HCT116 (cell line): ENCODE results near the gene PRKCA. TPM values are rescaled to one million over a fixed set of nuclear protein-coding genes. Genes with fewer than 3 reads are reported as not detected.

Experiments used
- ATAC-seq: fragments of 200-7000 bp; cut with Tn5 transposase; 2 replicates; pipeline ENCODE4 v1.9.1; 2020; ENCODE audit warnings: mild to moderate bottlenecking, moderate library complexity
- BruUV-seq: library from RNA; stranded (reverse); fragments of 400-500 nt; replicated peaks from 2 replicates; lab custom pipeline; 2021; lab: Mats Ljungman, UMichigan
- CTCF ChIA-PET: fragments of 300-600 bp; sonication (Branson Sonifier 250); formaldehyde crosslinking; loops from one replicate; lab custom pipeline; 2021; ENCODE audit warnings: antibody characterized with exemption; lab: Charles Lee
- POLR2A ChIA-PET: fragments of 300-600, 350-600 bp; sonication (Branson Sonifier 250); formaldehyde crosslinking; loops from one replicate; lab custom pipeline; 2021; ENCODE audit warnings: antibody characterized with exemption; lab: Charles Lee
- RAD21 ChIA-PET, 2 experiments: fragments of 300-600 bp; sonication (Branson Sonifier 250); formaldehyde crosslinking; loops; one replicate each; lab custom pipeline; 2023; ENCODE audit warnings: low total read pairs in 2 of 2; ENCODE audit not compliant: uncharacterized antibody in 2 of 2, unreplicated experiment in 2 of 2, low non-redundant PET in 1 of 2; lab: Charles Lee
- DNase-seq: peaks from one replicate; pipeline ENCODE4 v3.0.0-alpha.2; 2010; ENCODE audit warnings: low read depth, low spot score
- H2AFZ ChIP-seq: fragments of 200-600 bp; shearing (Covaris generic), sonication (generic); 2 replicates; pipeline ENCODE4 v1.6.1; 2017; ENCODE audit warnings: low read depth, mixed run types, mixed read lengths, antibody characterized with exemption, low read length; ENCODE audit not compliant: poor library complexity, severe bottlenecking
- H3K27ac ChIP-seq: 2 replicates; pipeline ENCODE4 v1.5.1; 2012; ENCODE audit warnings: low read depth, low read length
- H3K27me3 ChIP-seq: fragments of 200-600 bp; sonication (generic); 2 replicates; pipeline ENCODE4 v1.6.1; 2016; ENCODE audit warnings: mixed run types, low read length, mixed read lengths; ENCODE audit not compliant: insufficient read depth
- H3K36me3 ChIP-seq, 2 experiments: fragments of 200-500 bp in 1 of 2; fragments of 200-600 bp in 1 of 2; sonication (Bioruptor generic) in 1 of 2; sonication (generic) in 1 of 2; 2 replicates each; pipeline versions ENCODE4 v1.5.1 to v1.6.1; 2014 to 2016; ENCODE audit warnings: low read length in 2 of 2, inconsistent platforms in 1 of 2, mixed read lengths in 1 of 2, mixed run types in 1 of 2; ENCODE audit not compliant: insufficient read depth in 2 of 2, control insufficient read depth in 1 of 2
- H3K4me1 ChIP-seq, 2 experiments: fragments of 200-600 bp in 1 of 2; sonication (generic) in 1 of 2; 2 replicates each; pipeline versions ENCODE4 v1.5.1 to v1.6.1; 2012 to 2017; ENCODE audit warnings: low read length in 2 of 2, inconsistent platforms in 1 of 2, mild to moderate bottlenecking in 1 of 2, mixed read lengths in 1 of 2, mixed run types in 1 of 2, moderate library complexity in 1 of 2; ENCODE audit not compliant: insufficient read depth in 2 of 2, control insufficient read depth in 1 of 2
- H3K4me2 ChIP-seq: fragments of 200-600 bp; sonication (generic); 2 replicates; pipeline ENCODE4 v1.6.1; 2017; ENCODE audit warnings: mixed run types, low read length, mixed read lengths
- H3K4me3 ChIP-seq, 2 experiments: fragments of 200-600 bp in 1 of 2; sonication (generic) in 1 of 2; replicated peaks in 1 of 2; 2 replicates each; pipeline ENCODE4 v1.5.1; 2011 to 2016; ENCODE audit warnings: low read length in 2 of 2, control low read depth in 1 of 2, low read depth in 1 of 2, mild to moderate bottlenecking in 1 of 2, mixed read lengths in 1 of 2, mixed run types in 1 of 2
- H3K79me2 ChIP-seq: fragments of 200-600 bp; sonication (generic); 2 replicates; pipeline ENCODE4 v1.6.1; 2017; ENCODE audit warnings: mild to moderate bottlenecking, mixed run types, low read length, moderate library complexity, mixed read lengths; ENCODE audit not compliant: insufficient read depth
- H3K9ac ChIP-seq: fragments of 200-600 bp; sonication (generic); 2 replicates; pipeline ENCODE4 v1.6.1; 2016; ENCODE audit warnings: low read length, mixed read lengths
- H3K9me2 ChIP-seq: fragments of 200-600 bp; sonication (generic), shearing (Covaris generic); 2 replicates; pipeline ENCODE4 v1.6.1; 2017; ENCODE audit warnings: mixed run types, mild to moderate bottlenecking, moderate library complexity; ENCODE audit not compliant: insufficient read depth
- H3K9me3 ChIP-seq, 2 experiments: fragments of 200-500 bp in 1 of 2; fragments of 200-600 bp in 1 of 2; sonication (Bioruptor generic) in 1 of 2; sonication (generic) in 1 of 2; 2 replicates each; pipeline ENCODE4 v1.6.1; 2014 to 2017; ENCODE audit warnings: low read length in 2 of 2, mixed read lengths in 2 of 2, inconsistent platforms in 1 of 2, low read depth in 1 of 2, mild to moderate bottlenecking in 1 of 2, mixed run types in 1 of 2, moderate library complexity in 1 of 2; ENCODE audit not compliant: control insufficient read depth in 1 of 2, insufficient read depth in 1 of 2
- H4K20me1 ChIP-seq: fragments of 200-600 bp; sonication (generic), shearing (Covaris generic); 2 replicates; pipeline ENCODE4 v1.6.1; 2017; ENCODE audit warnings: mixed run types, mild to moderate bottlenecking, moderate library complexity; ENCODE audit not compliant: insufficient read depth
- CEBPB ChIP-seq: IDR thresholded peaks from 2 replicates; pipeline ENCODE4 v1.6.1; 2012; ENCODE audit warnings: low read depth
- ELF1 ChIP-seq: IDR thresholded peaks from 2 replicates; pipeline ENCODE4 v1.6.1; 2012; ENCODE audit warnings: low read depth, borderline replicate concordance
- EZH2phosphoT487 ChIP-seq: fragments of 200-600 bp; IDR thresholded peaks from 2 replicates; pipeline ENCODE4 v1.6.1; 2018; ENCODE audit warnings: antibody characterized with exemption, borderline replicate concordance
- FOSL1 ChIP-seq: IDR thresholded peaks from 2 replicates; pipeline ENCODE4 v1.6.1; 2012; ENCODE audit warnings: low read depth
- RAD21 ChIP-seq: IDR thresholded peaks from 2 replicates; pipeline ENCODE4 v1.6.1; 2012; ENCODE audit warnings: low read depth, mild to moderate bottlenecking
- SIN3A ChIP-seq: IDR thresholded peaks from 2 replicates; pipeline ENCODE4 v1.6.1; 2012; ENCODE audit warnings: low read depth
- SRF ChIP-seq: IDR thresholded peaks from 2 replicates; pipeline ENCODE4 v1.6.1; 2012; ENCODE audit warnings: low read depth
- YY1 ChIP-seq: IDR thresholded peaks from 2 replicates; pipeline ENCODE4 v1.6.1; 2011; ENCODE audit warnings: low read length, low read depth, moderate library complexity, mild to moderate bottlenecking; ENCODE audit not compliant: insufficient replicate concordance; ENCODE audit errors: extremely low read depth
- ZNF274 ChIP-seq: fragments of 200-500 bp; sonication (Bioruptor generic); IDR thresholded peaks from 2 replicates; pipeline ENCODE4 v1.6.1; 2014; ENCODE audit warnings: mild to moderate bottlenecking, low read depth, low read length, inconsistent platforms
- intact Hi-C: fragments of 100-400 bp; cut with micrococcal nuclease; formaldehyde crosslinking; loops from 2 replicates; pipeline ENCODE4 v1.10.0; 2022
- total RNA-seq: library from RNA; stranded (reverse); gene quantifications from one replicate; pipeline ENCODE4 v1.2.1, GENCODE V29; 2021; ENCODE audit not compliant: unreplicated experiment
- TF ChIP-seq, protein P1 (sequence below): IDR thresholded peaks from 2 replicates; pipeline ENCODE4 v1.6.1; 2011; ENCODE audit warnings: mild to moderate bottlenecking, low read length, moderate library complexity; ENCODE audit not compliant: insufficient replicate concordance; ENCODE audit errors: extremely low read depth
- TF ChIP-seq, protein P2 (sequence below): IDR thresholded peaks from 2 replicates; pipeline ENCODE4 v1.6.1; 2012; ENCODE audit warnings: low read depth
- TF ChIP-seq, protein P3 (sequence below), 3 experiments: fragments of 200-600 bp in 1 of 3; sonication (generic) in 1 of 3; IDR thresholded peaks in 2 of 3; conservative IDR thresholded peaks in 1 of 3; 2 replicates each; pipeline ENCODE4 v1.5.1; 2012 to 2017; ENCODE audit warnings: low read depth in 2 of 3, low read length in 2 of 3, antibody characterized with exemption in 1 of 3, borderline replicate concordance in 1 of 3, control low read depth in 1 of 3, mild to moderate bottlenecking in 1 of 3, mixed read lengths in 1 of 3, mixed run types in 1 of 3, moderate library complexity in 1 of 3; ENCODE audit not compliant: insufficient read depth in 1 of 3

The PRKCA gene
- total RNA-seq, 1 experiment from 2014 or later, result 18.8 TPM

DNA sequence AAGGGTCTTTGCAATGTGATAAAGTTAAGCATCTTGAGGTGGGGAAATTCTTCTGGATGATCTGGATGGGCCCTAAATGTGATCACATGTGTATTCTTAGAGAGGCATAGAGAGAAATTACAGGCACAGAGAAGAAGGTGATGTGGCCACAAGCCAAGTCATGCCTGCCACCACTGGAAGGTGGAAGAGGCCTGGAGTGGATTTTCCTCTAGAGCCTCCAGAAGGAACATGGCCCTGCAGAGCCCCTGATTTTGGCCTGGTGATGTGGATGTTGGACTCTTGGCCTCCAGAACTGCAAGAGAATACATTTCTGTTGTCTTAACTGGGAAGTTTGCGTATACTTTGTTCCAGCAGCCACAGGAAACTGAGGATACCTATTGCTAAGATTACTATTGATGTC, 375.6 kb downstream of the PRKCA start:
- Histone ChIP-seq H3K79me2 (no peaks in the 10 kb centered on the region), H3K36me3 (no peaks in the 10 kb centered on the region), H3K9ac (no peak overlapping the region), H2AFZ (no peak overlapping the region), H3K4me2 (no peak overlapping the region), H3K9me2 (no peaks in the 10 kb centered on the region), H3K27me3 (no peaks in the 10 kb centered on the region), H3K9me3 (no peaks in the 10 kb centered on the region), H3K27ac (no peak overlapping the region), H3K4me3 (no peak overlapping the region), H3K4me1 (peaks cover 19 to 23% of the 10 kb centered on the region in 2 experiments), H4K20me1 (no peaks in the 10 kb centered on the region)
- intact Hi-C loops, result loop anchor here (10.0 kb wide), 2 partner anchors 253 to 1383 kb away; no protein-coding TSS in a partner anchor
- TF ChIP-seq RAD21 (no peak), FOSL1 (no peak), SIN3A (no peak), SRF (no peak), ZNF274 (no peak)
- TF ChIP-seq, protein P1, sequence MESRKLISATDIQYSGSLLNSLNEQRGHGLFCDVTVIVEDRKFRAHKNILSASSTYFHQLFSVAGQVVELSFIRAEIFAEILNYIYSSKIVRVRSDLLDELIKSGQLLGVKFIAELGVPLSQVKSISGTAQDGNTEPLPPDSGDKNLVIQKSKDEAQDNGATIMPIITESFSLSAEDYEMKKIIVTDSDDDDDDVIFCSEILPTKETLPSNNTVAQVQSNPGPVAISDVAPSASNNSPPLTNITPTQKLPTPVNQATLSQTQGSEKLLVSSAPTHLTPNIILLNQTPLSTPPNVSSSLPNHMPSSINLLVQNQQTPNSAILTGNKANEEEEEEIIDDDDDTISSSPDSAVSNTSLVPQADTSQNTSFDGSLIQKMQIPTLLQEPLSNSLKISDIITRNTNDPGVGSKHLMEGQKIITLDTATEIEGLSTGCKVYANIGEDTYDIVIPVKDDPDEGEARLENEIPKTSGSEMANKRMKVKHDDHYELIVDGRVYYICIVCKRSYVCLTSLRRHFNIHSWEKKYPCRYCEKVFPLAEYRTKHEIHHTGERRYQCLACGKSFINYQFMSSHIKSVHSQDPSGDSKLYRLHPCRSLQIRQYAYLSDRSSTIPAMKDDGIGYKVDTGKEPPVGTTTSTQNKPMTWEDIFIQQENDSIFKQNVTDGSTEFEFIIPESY, result no peak
- POLR2A ChIA-PET, result no interaction called here
- no TSS peak for BruUV-seq
- ATAC-seq (no peak), DNase-seq (no peak)
- CTCF ChIA-PET, result no interaction called here
- RAD21 ChIA-PET, result no interaction called here

DNA sequence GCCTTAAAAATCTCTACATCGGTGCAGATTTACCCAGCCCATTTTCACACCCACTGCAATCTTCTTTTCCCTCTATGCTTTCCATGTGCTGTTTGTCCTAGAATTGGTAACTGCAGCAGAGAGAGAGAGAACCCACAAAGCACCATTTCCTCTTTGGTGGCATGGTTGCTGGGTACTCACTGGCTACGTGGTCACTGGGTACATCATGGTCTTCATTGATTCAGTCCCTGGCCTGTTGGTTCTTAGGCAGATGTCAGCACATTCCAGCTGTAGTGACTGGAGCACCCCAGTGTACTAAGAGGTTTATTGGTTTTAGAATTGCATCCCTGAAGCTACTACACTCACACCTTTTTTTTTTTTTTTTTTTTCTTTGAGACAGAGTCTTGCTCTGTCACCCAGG, 376.4 kb downstream of the PRKCA start:
- H3K9me3 ChIP-seq, result no peaks in the 10 kb centered on the region
- no TSS peak for BruUV-seq
- intact Hi-C loops, result loop anchor here (10.0 kb wide), 2 partner anchors 254 to 1384 kb away; no protein-coding TSS in a partner anchor
- ATAC-seq (no peak), DNase-seq (no peak)
- no peak overlapping the region for H3K4me3 ChIP-seq
- H3K27ac ChIP-seq, result no peak overlapping the region
- no peaks in the 10 kb centered on the region for H3K36me3 ChIP-seq
- H3K4me1 ChIP-seq, result peaks cover 18 to 19% of the 10 kb centered on the region in 2 experiments
- ChIA-PET POLR2A (interaction anchor here (0.6 kb wide), 1 partner anchor 331 kb away, joined by 3 read pairs; no protein-coding TSS in a partner anchor), CTCF (no interaction called here), RAD21 (no interaction called here)
- no peaks in the 10 kb centered on the region for H3K79me2 ChIP-seq
- no peak overlapping the region for H3K9ac ChIP-seq
- H2AFZ ChIP-seq, result no peak overlapping the region
- H3K27me3 ChIP-seq, result no peaks in the 10 kb centered on the region
- H4K20me1 ChIP-seq, result no peaks in the 10 kb centered on the region
- no peaks in the 10 kb centered on the region for H3K9me2 ChIP-seq
- H3K4me2 ChIP-seq, result no peak overlapping the region
- TF ChIP-seq, protein P2, sequence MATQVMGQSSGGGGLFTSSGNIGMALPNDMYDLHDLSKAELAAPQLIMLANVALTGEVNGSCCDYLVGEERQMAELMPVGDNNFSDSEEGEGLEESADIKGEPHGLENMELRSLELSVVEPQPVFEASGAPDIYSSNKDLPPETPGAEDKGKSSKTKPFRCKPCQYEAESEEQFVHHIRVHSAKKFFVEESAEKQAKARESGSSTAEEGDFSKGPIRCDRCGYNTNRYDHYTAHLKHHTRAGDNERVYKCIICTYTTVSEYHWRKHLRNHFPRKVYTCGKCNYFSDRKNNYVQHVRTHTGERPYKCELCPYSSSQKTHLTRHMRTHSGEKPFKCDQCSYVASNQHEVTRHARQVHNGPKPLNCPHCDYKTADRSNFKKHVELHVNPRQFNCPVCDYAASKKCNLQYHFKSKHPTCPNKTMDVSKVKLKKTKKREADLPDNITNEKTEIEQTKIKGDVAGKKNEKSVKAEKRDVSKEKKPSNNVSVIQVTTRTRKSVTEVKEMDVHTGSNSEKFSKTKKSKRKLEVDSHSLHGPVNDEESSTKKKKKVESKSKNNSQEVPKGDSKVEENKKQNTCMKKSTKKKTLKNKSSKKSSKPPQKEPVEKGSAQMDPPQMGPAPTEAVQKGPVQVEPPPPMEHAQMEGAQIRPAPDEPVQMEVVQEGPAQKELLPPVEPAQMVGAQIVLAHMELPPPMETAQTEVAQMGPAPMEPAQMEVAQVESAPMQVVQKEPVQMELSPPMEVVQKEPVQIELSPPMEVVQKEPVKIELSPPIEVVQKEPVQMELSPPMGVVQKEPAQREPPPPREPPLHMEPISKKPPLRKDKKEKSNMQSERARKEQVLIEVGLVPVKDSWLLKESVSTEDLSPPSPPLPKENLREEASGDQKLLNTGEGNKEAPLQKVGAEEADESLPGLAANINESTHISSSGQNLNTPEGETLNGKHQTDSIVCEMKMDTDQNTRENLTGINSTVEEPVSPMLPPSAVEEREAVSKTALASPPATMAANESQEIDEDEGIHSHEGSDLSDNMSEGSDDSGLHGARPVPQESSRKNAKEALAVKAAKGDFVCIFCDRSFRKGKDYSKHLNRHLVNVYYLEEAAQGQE, result no peak
- TF ChIP-seq YY1, result no peak
- no peak for TF ChIP-seq CEBPB
- TF ChIP-seq, protein P3, sequence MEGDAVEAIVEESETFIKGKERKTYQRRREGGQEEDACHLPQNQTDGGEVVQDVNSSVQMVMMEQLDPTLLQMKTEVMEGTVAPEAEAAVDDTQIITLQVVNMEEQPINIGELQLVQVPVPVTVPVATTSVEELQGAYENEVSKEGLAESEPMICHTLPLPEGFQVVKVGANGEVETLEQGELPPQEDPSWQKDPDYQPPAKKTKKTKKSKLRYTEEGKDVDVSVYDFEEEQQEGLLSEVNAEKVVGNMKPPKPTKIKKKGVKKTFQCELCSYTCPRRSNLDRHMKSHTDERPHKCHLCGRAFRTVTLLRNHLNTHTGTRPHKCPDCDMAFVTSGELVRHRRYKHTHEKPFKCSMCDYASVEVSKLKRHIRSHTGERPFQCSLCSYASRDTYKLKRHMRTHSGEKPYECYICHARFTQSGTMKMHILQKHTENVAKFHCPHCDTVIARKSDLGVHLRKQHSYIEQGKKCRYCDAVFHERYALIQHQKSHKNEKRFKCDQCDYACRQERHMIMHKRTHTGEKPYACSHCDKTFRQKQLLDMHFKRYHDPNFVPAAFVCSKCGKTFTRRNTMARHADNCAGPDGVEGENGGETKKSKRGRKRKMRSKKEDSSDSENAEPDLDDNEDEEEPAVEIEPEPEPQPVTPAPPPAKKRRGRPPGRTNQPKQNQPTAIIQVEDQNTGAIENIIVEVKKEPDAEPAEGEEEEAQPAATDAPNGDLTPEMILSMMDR (IDR thresholded peaks at IDR 0.05 in 2 of 3, conservative IDR thresholded peaks at IDR 0.05 in 1 of 3; ENCODE audit: borderline replicate concordance in 1 of 3, insufficient read depth in 1 of 3, low read depth in 2 of 3, low read length in 2 of 3), result no peak
- TF ChIP-seq FOSL1, result no peak
- TF ChIP-seq RAD21, result no peak
- TF ChIP-seq ELF1, result no peak
- TF ChIP-seq EZH2phosphoT487, result no peak
